ENCODE measurements around the gene HS3ST1. TPM values are rescaled to one million over a fixed set of nuclear protein-coding genes. Genes with fewer than 3 reads are reported as not detected.
"Not testable (repeated sequence)": the region's sequence is repeated elsewhere in the genome, so short reads cannot be mapped to it uniquely, and the experiment has no call there.

HS3ST1 gene
- total RNA-seq, 1 donor from 2014 or later: 3.2 TPM

GRCh38 chr4:11412211-11412610 lies 16.5 kb downstream of the HS3ST1 start:
- no peak for ATAC-seq
- intact Hi-C loops (cut with DNase I): no loop called here
- no peak for DNase-seq (ENCODE audit: low spot score)

GRCh38 chr4:11409632-11410031 lies 19.1 kb downstream of the HS3ST1 start:
- ATAC-seq: no peak
- intact Hi-C loops (cut with DNase I): loop anchor here (2.0 kb wide), 1 partner anchor 15 kb away; no protein-coding TSS in a partner anchor
- DNase-seq (ENCODE audit: low spot score): no peak

GRCh38 chr4:11408233-11408967 lies 20.3 kb downstream of the HS3ST1 start:
- intact Hi-C loops (cut with DNase I): no loop called here
- no peak for ATAC-seq
- DNase-seq (ENCODE audit: low spot score): no peak

- intact Hi-C loops (cut with DNase I): no loop called here
- ATAC-seq: no peak
- no peak for DNase-seq (ENCODE audit: low spot score)
Observed at GRCh38 chr4:11407551-11407950, 21.1 kb downstream of the HS3ST1 start.

GRCh38 chr4:11404431-11404830 lies 24.3 kb downstream of the HS3ST1 start:
- DNase-seq (ENCODE audit: low spot score): no peak
- no peak for ATAC-seq
- intact Hi-C loops (cut with DNase I): no loop called here

- intact Hi-C loops (cut with DNase I): no loop called here
- no peak for DNase-seq (ENCODE audit: low spot score)
- no peak for ATAC-seq
Observed at GRCh38 chr4:11402192-11402591, 26.5 kb downstream of the HS3ST1 start.

- DNase-seq (ENCODE audit: low spot score) (no peak), ATAC-seq (no peak)
- intact Hi-C loops (cut with DNase I): no loop called here
Observed at GRCh38 chr4:11399461-11399971, 29.2 kb downstream of the HS3ST1 start.

GRCh38 chr4:11397819-11398610 lies 30.7 kb downstream of the HS3ST1 start:
- intact Hi-C loops (cut with DNase I): no loop called here
- ATAC-seq: peak; percentile 91
- DNase-seq (ENCODE audit: low spot score): no peak

GRCh38 chr4:11397146-11397545 lies 31.5 kb downstream of the HS3ST1 start:
- DNase-seq (ENCODE audit: low spot score): no peak
- ATAC-seq: no peak
- intact Hi-C loops (cut with DNase I): no loop called here

- no peak for ATAC-seq
- no peak for DNase-seq (ENCODE audit: low spot score)
- intact Hi-C loops (cut with DNase I): no loop called here
Observed at GRCh38 chr4:11393551-11393950, 35.1 kb downstream of the HS3ST1 start.

- intact Hi-C loops (cut with DNase I); ATAC-seq; DNase-seq (ENCODE audit: low spot score): not testable (repeated sequence)
Observed at GRCh38 chr4:11384072-11384471, 44.6 kb downstream of the HS3ST1 start.

- no peak for DNase-seq (ENCODE audit: low spot score)
- intact Hi-C loops (cut with DNase I): no loop called here
- ATAC-seq: no peak
Observed at GRCh38 chr4:11376571-11376970, 52.1 kb downstream of the HS3ST1 start.

GRCh38 chr4:11376146-11376545 lies 52.5 kb downstream of the HS3ST1 start:
- intact Hi-C loops (cut with DNase I): no loop called here
- DNase-seq (ENCODE audit: low spot score): no peak
- ATAC-seq: no peak

- ATAC-seq (no peak), DNase-seq (ENCODE audit: low spot score) (no peak)
- intact Hi-C loops (cut with DNase I): no loop called here
Observed at GRCh38 chr4:11368701-11369115, 60.0 kb downstream of the HS3ST1 start.

GRCh38 chr4:11367371-11367770 lies 61.3 kb downstream of the HS3ST1 start:
- peak; percentile 91 for DNase-seq (ENCODE audit: low spot score)
- intact Hi-C loops (cut with DNase I): no loop called here
- peak; percentile 99 for ATAC-seq

GRCh38 chr4:11366859-11367258 lies 61.8 kb downstream of the HS3ST1 start:
- ATAC-seq (peak; percentile 9), DNase-seq (ENCODE audit: low spot score) (no peak)
- intact Hi-C loops (cut with DNase I): no loop called here

- intact Hi-C loops (cut with DNase I): no loop called here
- DNase-seq (ENCODE audit: low spot score) (no peak), ATAC-seq (no peak)
Observed at GRCh38 chr4:11365039-11365438, 63.7 kb downstream of the HS3ST1 start.

- no peak for DNase-seq (ENCODE audit: low spot score)
Observed at GRCh38 chr4:11359591-11359990, 69.1 kb downstream of the HS3ST1 start.

GRCh38 chr4:11355226-11355625 lies 73.5 kb downstream of the HS3ST1 start:
- intact Hi-C loops (cut with DNase I): no loop called here
- ATAC-seq (no peak), DNase-seq (ENCODE audit: low spot score) (no peak)

More at GRCh38 chr4:11359591-11359990, 69.1 kb downstream of the HS3ST1 start:
- ATAC-seq: peak; percentile 64
- intact Hi-C loops (cut with DNase I): no loop called here

- no peak for DNase-seq (ENCODE audit: low spot score)
- ATAC-seq: no peak
- intact Hi-C loops (cut with DNase I): no loop called here
Observed at GRCh38 chr4:11354531-11354930, 74.2 kb downstream of the HS3ST1 start.

Data from sciatic nerve (tissue), 2 donors.